Neural cell (in vitro differentiated cells): ENCODE results near the gene FJX1.

Experiments
- CTCF ChIP-seq: fragments of 450-650 bp; IDR thresholded peaks from 2 replicates; pipeline ENCODE4 v1.5.1; 2014; ENCODE audit warnings: antibody characterized with exemption, mild to moderate bottlenecking, moderate library complexity; ENCODE audit not compliant: poor library complexity, severe bottlenecking
- EP300 ChIP-seq: fragments of 450-650 bp; conservative IDR thresholded peaks from 2 replicates; pipeline ENCODE4 v1.6.1; 2014; ENCODE audit warnings: antibody characterized with exemption, mild to moderate bottlenecking, moderate library complexity; ENCODE audit not compliant: poor library complexity, severe bottlenecking
- EZH2 ChIP-seq: fragments of 200-600, 300-800 bp; shearing (Covaris generic), sonication (generic); IDR thresholded peaks from 2 replicates; pipeline ENCODE4 v1.6.1; 2014; ENCODE audit warnings: antibody characterized with exemption, low read length, borderline replicate concordance, mild to moderate bottlenecking; ENCODE audit not compliant: insufficient read depth, poor library complexity, severe bottlenecking
- POLR2AphosphoS5 ChIP-seq: IDR thresholded peaks from 2 replicates; pipeline ENCODE4 v1.6.1; 2012
- REST ChIP-seq: IDR thresholded peaks from 2 replicates; pipeline ENCODE4 v1.6.1; 2012; ENCODE audit warnings: borderline replicate concordance
- TAF1 ChIP-seq: IDR thresholded peaks from 2 replicates; pipeline ENCODE4 v1.6.1; 2012; ENCODE audit warnings: low read depth

GRCh38 chr11:35654711-35655110 is 36.5 kb downstream of the FJX1 start:
- TF ChIP-seq EP300, result no peak
- TF ChIP-seq TAF1, result no peak
- no peak for TF ChIP-seq POLR2AphosphoS5
- TF ChIP-seq CTCF, result no peak
- no peak for TF ChIP-seq REST
- no peak for TF ChIP-seq EZH2
